ENCODE results near the gene IGF2BP3. TPM values are rescaled to one million over a fixed set of nuclear protein-coding genes. Genes with fewer than 3 reads are reported as not detected.

Gene IGF2BP3
- total RNA-seq, 1 experiment from 2014 or later, result 139 TPM

- Histone ChIP-seq H3K79me2 (ENCODE audit: low read depth) (no peaks in the 10 kb centered on the region), H2AFZ (no peak overlapping the region), H3K4me3 (no peak overlapping the region), H3K4me1 (replicated peaks; ENCODE audit: insufficient read depth) (peaks cover 19% of the 10 kb centered on the region), H4K20me1 (ENCODE audit: insufficient read depth) (no peaks in the 10 kb centered on the region), H3K9me2 (ENCODE audit: insufficient read depth) (no peaks in the 10 kb centered on the region), H3K27ac (no peak overlapping the region), H3K9me3 (ENCODE audit: insufficient read depth, low read depth) (no peaks in the 10 kb centered on the region), H3F3A (ENCODE audit: insufficient read depth, low read depth) (peaks cover 20% of the 10 kb centered on the region), H3K27me3 (ENCODE audit: insufficient read depth, low read depth) (no peaks in the 10 kb centered on the region), H3K36me3 (ENCODE audit: low read depth) (no peaks in the 10 kb centered on the region), H3K4me2 (no peak overlapping the region)
- DNase-seq, result no peak
- intact Hi-C loops (cut with micrococcal nuclease; ENCODE audit: unreplicated experiment), result loop anchor here (5.0 kb wide), 1 partner anchor 36 kb away; no protein-coding TSS in a partner anchor
- no TSS peak for BruUV-seq (replicated peaks)
- POLR2A ChIA-PET (ENCODE audit: unreplicated experiment), result no interaction called here
- TF ChIP-seq EZH2 (IDR thresholded peaks at IDR 0.05; ENCODE audit: low read depth), result no peak
- CTCF ChIA-PET, result interaction anchor here (0.6 kb wide), 1 partner anchor 171 kb away, joined by 13 read pairs; no protein-coding TSS in a partner anchor
These were observed 194.4 kb downstream of the IGF2BP3 start for GRCh38 chr7:23275912-23276311.

DNA sequence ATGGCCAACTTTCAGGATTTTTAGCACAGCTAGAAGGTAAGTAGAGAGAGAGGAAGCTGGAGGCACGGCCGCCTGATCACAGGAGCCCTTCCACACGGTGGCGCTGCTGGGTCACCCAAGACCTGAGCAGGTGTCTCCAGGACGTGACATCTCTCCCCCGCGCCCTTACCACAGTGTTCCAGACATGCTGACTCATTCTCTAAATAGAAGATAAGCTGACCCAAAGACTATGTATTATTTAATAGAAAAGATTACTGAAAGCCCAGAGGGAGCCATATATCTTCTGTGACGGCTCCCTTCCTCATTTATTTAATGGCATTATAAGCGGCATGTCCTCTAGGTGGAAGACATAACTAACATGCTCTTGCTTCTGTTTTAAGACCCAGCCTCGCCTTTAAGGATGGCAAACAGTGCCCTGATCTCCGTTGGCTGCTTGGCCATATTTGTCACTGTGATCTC lies 197.1 kb downstream of the IGF2BP3 start:
- peak overlapping the region; percentile 60 for H3K27ac ChIP-seq

DNA sequence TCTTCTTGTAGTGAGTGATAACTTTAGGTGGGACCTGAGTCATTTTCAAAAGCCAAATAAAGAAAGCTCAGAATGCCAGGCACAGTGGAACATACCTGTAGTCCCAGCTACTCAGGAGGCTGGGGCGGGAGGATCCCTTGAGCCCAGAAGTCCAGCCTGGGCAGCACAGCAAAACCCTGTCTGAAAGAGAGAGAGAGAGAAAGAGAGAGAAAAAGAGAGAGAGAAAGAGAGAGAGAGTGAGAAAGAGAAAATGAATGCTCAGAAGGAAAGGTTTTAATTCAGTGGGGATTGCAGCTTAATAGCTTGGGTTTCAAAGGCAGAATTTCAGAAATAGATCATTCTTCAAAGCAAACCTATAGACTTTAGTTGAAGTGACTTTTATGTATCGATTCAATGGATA lies 198.0 kb downstream of the IGF2BP3 start:
- Histone ChIP-seq H3K4me2 (no peak overlapping the region), H3K9me2 (ENCODE audit: insufficient read depth) (no peaks in the 10 kb centered on the region), H4K20me1 (ENCODE audit: insufficient read depth) (no peaks in the 10 kb centered on the region), H3K79me2 (ENCODE audit: low read depth) (no peaks in the 10 kb centered on the region), H3K4me1 (replicated peaks; ENCODE audit: insufficient read depth) (peaks cover 19% of the 10 kb centered on the region), H3K4me3 (no peak overlapping the region), H2AFZ (no peak overlapping the region), H3K27ac (no peak overlapping the region), H3K36me3 (ENCODE audit: low read depth) (no peaks in the 10 kb centered on the region), H3K9me3 (ENCODE audit: insufficient read depth, low read depth) (no peaks in the 10 kb centered on the region), H3F3A (ENCODE audit: insufficient read depth, low read depth) (peaks cover 20% of the 10 kb centered on the region), H3K27me3 (ENCODE audit: insufficient read depth, low read depth) (no peaks in the 10 kb centered on the region)
- no TSS peak for BruUV-seq (replicated peaks)
- CTCF ChIA-PET, result interaction anchor here (0.6 to 2.4 kb wide), 20 partner anchors 10 to 648 kb away, joined by 3 to 37 read pairs (median 5); partner anchors contain the start of genes MALSU1 and TRA2A
- TF ChIP-seq EZH2 (IDR thresholded peaks at IDR 0.05; ENCODE audit: low read depth) (no peak), CTCF (conservative IDR thresholded peaks at IDR 0.05) (no peak)
- intact Hi-C loops (cut with micrococcal nuclease; ENCODE audit: unreplicated experiment), result no loop called here
- no peak for DNase-seq
- POLR2A ChIA-PET (ENCODE audit: unreplicated experiment), result interaction anchor here (0.6 to 0.7 kb wide), 4 partner anchors 73 to 541 kb away, joined by 3 read pairs; no protein-coding TSS in a partner anchor

More for the DNA sequence above, 197.1 kb downstream of the IGF2BP3 start:
- CTCF ChIA-PET, result interaction anchor here (0.5 to 2.4 kb wide), 34 partner anchors 10 to 1654 kb away, joined by 3 to 37 read pairs (median 5); partner anchors contain the start of genes CCDC126, GPNMB, IL6 and MALSU1
- no peaks in the 10 kb centered on the region for H3K27me3 ChIP-seq (ENCODE audit: insufficient read depth, low read depth)
- no peaks in the 10 kb centered on the region for H3K79me2 ChIP-seq (ENCODE audit: low read depth)
- no peaks in the 10 kb centered on the region for H3K9me3 ChIP-seq (ENCODE audit: insufficient read depth, low read depth)
- peak; percentile 98 to 99 for DNase-seq
- H3K36me3 ChIP-seq (ENCODE audit: low read depth), result no peaks in the 10 kb centered on the region
- H3K9me2 ChIP-seq (ENCODE audit: insufficient read depth), result no peaks in the 10 kb centered on the region
- peak overlapping the region; percentile 42 for H3K4me3 ChIP-seq
- BruUV-seq (replicated peaks), result no TSS peak
- peak overlapping the region; percentile 65 for H2AFZ ChIP-seq
- POLR2A ChIA-PET (ENCODE audit: unreplicated experiment), result interaction anchor here (0.6 to 0.7 kb wide), 4 partner anchors 91 to 541 kb away, joined by 3 to 5 read pairs (median 4); no protein-coding TSS in a partner anchor
- H4K20me1 ChIP-seq (ENCODE audit: insufficient read depth), result no peaks in the 10 kb centered on the region
- intact Hi-C loops (cut with micrococcal nuclease; ENCODE audit: unreplicated experiment), result loop anchor here (1.0 kb wide), 6 partner anchors 61 to 439 kb away; no protein-coding TSS in a partner anchor
- H3K4me2 ChIP-seq, result peak overlapping the region; percentile 70
- peak; percentile 98 for TF ChIP-seq CTCF (conservative IDR thresholded peaks at IDR 0.05)
- TF ChIP-seq EZH2 (IDR thresholded peaks at IDR 0.05; ENCODE audit: low read depth), result no peak
- H3K4me1 ChIP-seq (replicated peaks; ENCODE audit: insufficient read depth), result peaks cover 19% of the 10 kb centered on the region
- H3F3A ChIP-seq (ENCODE audit: insufficient read depth, low read depth), result peaks cover 20% of the 10 kb centered on the region

Measured in PC-9 (cell line).